ENCODE measurements around the gene GDF11.

DNA sequence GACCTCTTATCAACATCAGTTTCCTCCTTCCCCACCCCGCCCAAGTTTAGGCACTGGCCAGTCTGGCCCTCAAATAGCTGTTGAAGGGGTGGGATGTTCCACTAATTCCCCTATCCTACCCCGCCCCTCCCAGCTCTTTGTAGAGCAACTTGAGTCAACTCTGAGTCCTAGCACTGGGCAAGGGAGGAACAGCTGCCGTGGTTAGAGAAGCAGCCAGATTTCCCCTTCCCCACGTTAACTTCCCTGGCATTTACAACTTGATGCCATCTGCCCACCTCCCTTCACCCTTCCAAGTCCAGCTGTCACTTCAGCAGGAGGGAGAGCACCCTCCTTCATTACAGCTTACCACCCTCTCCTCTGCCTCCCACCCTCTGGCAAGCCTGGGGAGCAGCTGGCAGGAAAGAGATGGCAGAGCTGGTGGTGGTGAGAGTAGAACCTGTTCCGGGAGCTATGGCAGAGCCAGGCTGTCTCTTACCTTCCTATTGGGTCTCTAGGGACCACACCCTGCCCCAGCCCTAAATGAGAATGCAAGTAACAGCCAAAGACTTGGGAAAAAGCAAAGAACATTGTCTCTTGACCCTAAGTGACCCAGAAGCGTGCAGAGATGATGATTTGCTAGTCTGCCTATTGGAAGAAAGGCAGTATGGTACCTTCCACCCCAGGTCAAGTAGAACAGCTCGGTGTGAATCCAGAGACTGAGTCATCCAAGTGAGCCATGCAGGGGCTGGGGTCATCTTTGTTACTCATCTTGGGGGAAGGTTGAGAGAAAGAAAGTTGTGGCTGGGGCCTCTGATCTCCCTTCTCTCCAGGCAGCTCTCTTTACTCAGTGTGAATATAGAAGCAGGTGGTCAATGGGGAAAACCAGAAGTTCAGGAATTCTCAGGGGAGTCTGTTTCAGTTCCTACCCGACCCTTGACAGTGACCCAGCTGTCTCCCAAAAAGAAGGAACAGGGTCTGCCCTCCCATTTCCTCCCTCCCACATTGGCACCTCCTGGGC is 25.6 kb upstream of the GDF11 start:
- TF ChIP-seq CTCF (IDR thresholded peaks at IDR 0.05; ENCODE audit: insufficient read depth, low read length, poor library complexity, severe bottlenecking), result no peak
- no peak for TF ChIP-seq EZH2phosphoT487 (conservative IDR thresholded peaks at IDR 0.05; ENCODE audit: low read length)

All from SU-DHL-6 (cell line).